Lower leg skin (tissue), 4 donors: Measurements from ENCODE around the gene SENP3. TPM values are rescaled to one million over a fixed set of nuclear protein-coding genes. Genes with fewer than 3 reads are reported as not detected.

Experiments
- DNase-seq, 2 donors: peaks; one replicate each; pipeline ENCODE4 v3.0.0-alpha.2; 2019; ENCODE audit warnings: low spot score in 2 of 2
- H3K4me3 ChIP-seq: fragments of 200-600 bp; sonication (generic); 2 replicates; pipeline ENCODE4 v1.5.1; 2017; ENCODE audit warnings: mild to moderate bottlenecking, low read depth; ENCODE audit not compliant: poor library complexity, severe bottlenecking
- CTCF ChIP-seq, 3 donors: fragments of 450-650 bp; IDR thresholded peaks; one replicate each; pipeline ENCODE4 v1.5.1; 2016; ENCODE audit warnings: antibody characterized with exemption in 3 of 3, mild to moderate bottlenecking in 3 of 3, moderate library complexity in 2 of 3
- POLR2A ChIP-seq, 2 donors: fragments of 450-650 bp; IDR thresholded peaks; one replicate each; pipeline ENCODE4 v1.6.1; 2016 to 2017; ENCODE audit warnings: antibody characterized with exemption in 2 of 2, mild to moderate bottlenecking in 1 of 2, moderate library complexity in 1 of 2
- WGBS, 2 donors: methylation state at CpG; one replicate each; pipeline ENCODE4 v1.1.5; 2018; 5-methylcytosine and 5-hydroxymethylcytosine counted together
- intact Hi-C: fragments of 100-400 bp; cut with DNase I; formaldehyde crosslinking; loops from one replicate; pipeline ENCODE4 v1.15.0; 2023; ENCODE audit warnings: low total_unique reads
- total RNA-seq, 4 donors: library from RNA; depleted of rRNA; stranded (reverse); fragments of >200 nt; gene quantifications; one replicate each; pipeline ENCODE4 v1.1.0, GENCODE V29; 2016

SENP3 gene
- total RNA-seq, 4 donors from 2014 or later, result 39.5 to 53.0 (median 48.7) TPM

GRCh38 chr17:7541074-7541621, 20.6 kb upstream of the SENP3 start:
- intact Hi-C loops, result no loop called here
- H3K4me3 ChIP-seq, result no peak overlapping the region
- DNase-seq, result no peak
- TF ChIP-seq POLR2A (IDR thresholded peaks at IDR 0.05) (no peak), CTCF (IDR thresholded peaks at IDR 0.05) (no peak)
- 91 to 96% methylated on average over 9 of the region's 9 CpGs for WGBS, 2 donors

GRCh38 chr17:7544911-7545310, 16.8 kb upstream of the SENP3 start:
- intact Hi-C loops, result no loop called here
- no peak overlapping the region for H3K4me3 ChIP-seq
- 62 to 77% methylated on average over 6 of the region's 6 CpGs for WGBS, 2 donors
- TF ChIP-seq CTCF (IDR thresholded peaks at IDR 0.05) (no peak), POLR2A (IDR thresholded peaks at IDR 0.05) (no peak)
- DNase-seq, result no peak

- peak within 1 kb of the TSS; percentile 51 for H3K4me3 ChIP-seq
- intact Hi-C loops, result no loop called here
- TF ChIP-seq POLR2A (IDR thresholded peaks at IDR 0.05) (no peak), CTCF (IDR thresholded peaks at IDR 0.05) (no peak)
- DNase-seq, result peak; percentile 34 to 93
- WGBS, 2 donors, result 0 to 4% methylated on average over 9 to 32 of the region's 65 CpGs
These were observed 12.9 kb upstream of the SENP3 start, which contains the start of gene TNFSF12 for GRCh38 chr17:7548585-7549400. TNFSF12 (plus strand) TSS chr17:7549058; CDS start chr17:7549154, 96 bp downstream.

- DNase-seq, result peak in 1 of 2 donors; percentile 88
- 14 to 18% methylated on average over 20 of the region's 20 CpGs for WGBS, 2 donors
- intact Hi-C loops, result loop anchor here (10.0 kb wide), 2 partner anchors 55 to 195 kb away; partner anchors contain the start of genes KCTD11 and TMEM95
- TF ChIP-seq POLR2A (IDR thresholded peaks at IDR 0.05) (no peak), CTCF (IDR thresholded peaks at IDR 0.05) (no peak)
- peak overlapping the region; percentile 51 for H3K4me3 ChIP-seq
These were observed 12.2 kb upstream of the SENP3 start for GRCh38 chr17:7549401-7550055.

- intact Hi-C loops, result loop anchor here (10.0 kb wide), 2 partner anchors 56 to 196 kb away; partner anchors contain the start of genes KCTD11 and TMEM95
- no peak for DNase-seq
- H3K4me3 ChIP-seq, result no peak overlapping the region
- no peak for TF ChIP-seq CTCF (IDR thresholded peaks at IDR 0.05)
- no peak for TF ChIP-seq POLR2A (IDR thresholded peaks at IDR 0.05)
- 66 to 71% methylated on average over 6 of the region's 6 CpGs for WGBS, 2 donors
These were observed 11.4 kb upstream of the SENP3 start for GRCh38 chr17:7550344-7550743.
